K562 (cell line): ENCODE measurements around the gene TREX2. TPM values are rescaled to one million over a fixed set of nuclear protein-coding genes. Genes with fewer than 3 reads are reported as not detected.

Experiments
- ATAC-seq: fragments of 200-7000 bp; cut with Tn5 transposase; 3 replicates; pipeline ENCODE4 v1.9.1; 2020; ENCODE audit warnings: moderate library complexity
- BruUV-seq: library from RNA; stranded (reverse); fragments of 400-500 nt; replicated peaks from 2 replicates; lab custom pipeline; 2021; lab: Mats Ljungman, UMichigan
- CTCF ChIA-PET: fragments of 300-600 bp; formaldehyde crosslinking; extraction: SDS; loops from one replicate; lab custom pipeline; 2021; ENCODE audit warnings: low intra/inter-chr PET ratio; lab: Yijun Ruan, JAX
- POLR2A ChIA-PET: fragments of 300-600, 350-650 bp; sonication (Branson Sonifier 250); formaldehyde crosslinking; extraction: SDS; loops from one replicate; lab custom pipeline; 2021; ENCODE audit warnings: antibody characterized with exemption, inconsistent platforms; lab: Yijun Ruan, JAX
- DNase-seq, 4 experiments: peaks; one replicate each; pipeline versions ENCODE4 v3.0.0 to v3.0.0-alpha.2; 2011 to 2018; ENCODE audit warnings: low spot score in 3 of 4, mixed read lengths in 3 of 4; ENCODE audit errors: extremely low read depth in 1 of 4
- FAIRE-seq: peaks from 2 replicates; lab custom pipeline; 2011; peaks lifted over from hg19 to GRCh38; lab: Jason Lieb, UNC
- H2AFZ ChIP-seq: 2 replicates; pipeline ENCODE4 v1.6.0; 2011; ENCODE audit warnings: low read depth, low read length, control low read depth, inconsistent platforms
- H3K27ac ChIP-seq: fragments of 200-600 bp; 3 replicates; pipeline ENCODE4 v1.8.0; 2011; ENCODE audit warnings: low read depth, mild to moderate bottlenecking, control low read depth, inconsistent platforms, low read length, moderate library complexity, mixed read lengths; ENCODE audit errors: extremely low read depth
- H3K27me3 ChIP-seq, 2 experiments: fragments of 300-600 bp in 1 of 2; 2 replicates in 1 of 2; 3 replicates in 1 of 2; pipeline versions ENCODE4 v1.6.0 to v1.8.0; 2011; ENCODE audit warnings: inconsistent platforms in 2 of 2, low read length in 2 of 2, mild to moderate bottlenecking in 1 of 2, mixed read lengths in 1 of 2, moderate library complexity in 1 of 2; ENCODE audit not compliant: control insufficient read depth in 2 of 2, insufficient read depth in 2 of 2
- H3K36me3 ChIP-seq: fragments of 300-600 bp; 3 replicates; pipeline ENCODE4 v1.8.0; 2011; ENCODE audit warnings: mild to moderate bottlenecking, low read length, inconsistent platforms; ENCODE audit not compliant: control insufficient read depth, insufficient read depth
- H3K4me1 ChIP-seq, 2 experiments: fragments of 200-600 bp in 1 of 2; replicated peaks in 1 of 2; 2 replicates in 1 of 2; 3 replicates in 1 of 2; pipeline versions ENCODE4 v1.5.1 to v1.8.0; 2011; ENCODE audit warnings: inconsistent platforms in 2 of 2, low read length in 2 of 2, mild to moderate bottlenecking in 1 of 2, mixed read lengths in 1 of 2, moderate library complexity in 1 of 2; ENCODE audit not compliant: control insufficient read depth in 2 of 2, insufficient read depth in 2 of 2
- H3K4me2 ChIP-seq: 2 replicates; pipeline ENCODE4 v1.6.1; 2011; ENCODE audit warnings: low read length, control low read depth, inconsistent platforms, mixed read lengths; ENCODE audit not compliant: insufficient read depth
- H3K4me3 ChIP-seq: fragments of 200-600 bp; sonication (generic), shearing (Covaris generic); 2 replicates; pipeline ENCODE4 v1.5.1; 2016; ENCODE audit warnings: control low read depth, inconsistent platforms
- H3K79me2 ChIP-seq: fragments of 200-600 bp; 3 replicates; pipeline ENCODE4 v1.8.0; 2011; ENCODE audit warnings: low read length, inconsistent platforms; ENCODE audit not compliant: control insufficient read depth, insufficient read depth
- H3K9ac ChIP-seq, 2 experiments: 2 replicates each; pipeline versions ENCODE4 v1.6.0 to v1.6.1; 2011; ENCODE audit warnings: low read depth in 2 of 2, low read length in 2 of 2, control low read depth in 1 of 2, inconsistent platforms in 1 of 2, mild to moderate bottlenecking in 1 of 2, mixed read lengths in 1 of 2; ENCODE audit not compliant: insufficient read depth in 1 of 2
- H3K9me1 ChIP-seq: one replicate; pipeline ENCODE4 v1.6.0; 2011; ENCODE audit warnings: inconsistent platforms, mild to moderate bottlenecking, low read length, moderate library complexity; ENCODE audit not compliant: control insufficient read depth, insufficient read depth
- H3K9me3 ChIP-seq: replicated peaks from 2 replicates; pipeline ENCODE4 v1.5.1; 2011; ENCODE audit warnings: low read depth, low read length, inconsistent platforms; ENCODE audit not compliant: control insufficient read depth, insufficient read depth
- H4K20me1 ChIP-seq: replicated peaks from 2 replicates; pipeline ENCODE4 v1.6.1; 2011; ENCODE audit warnings: low read length, inconsistent platforms, mixed read lengths; ENCODE audit not compliant: control insufficient read depth, insufficient read depth
- CHD7 ChIP-seq: fragments of 200-600 bp; sonication (generic); IDR thresholded peaks from one replicate; pipeline ENCODE4 v1.6.1; 2012; ENCODE audit warnings: mild to moderate bottlenecking, low read depth, low read length, inconsistent platforms
- IRF9 ChIP-seq: fragments of 450-650 bp; IDR thresholded peaks from 2 replicates; pipeline ENCODE4 v1.6.1; 2016; ENCODE audit warnings: missing biosample characterization, missing genetic modification characterization
- POLR2H ChIP-seq: IDR thresholded peaks from 2 replicates; pipeline ENCODE4 v1.6.1; 2016; ENCODE audit warnings: missing genetic modification characterization, low read depth, mild to moderate bottlenecking, control low read depth, missing compliant biosample characterization, moderate library complexity
- SIN3B ChIP-seq: fragments of 450-650 bp; IDR thresholded peaks from 2 replicates; pipeline ENCODE4 v1.6.1; 2017; ENCODE audit warnings: low read depth, mild to moderate bottlenecking, moderate library complexity
- THAP12 ChIP-seq: fragments of 250-450 bp; sonication (Bioruptor Pico); IDR thresholded peaks from 2 replicates; pipeline ENCODE4 v1.9.0; 2021; ENCODE audit warnings: mild to moderate bottlenecking, inconsistent platforms
- THRAP3 ChIP-seq: fragments of 450-650 bp; IDR thresholded peaks from 2 replicates; pipeline ENCODE4 v1.6.1; 2016; ENCODE audit warnings: mild to moderate bottlenecking, inconsistent platforms, borderline replicate concordance
- WGBS: fragments of 100-300 bp; shearing (Covaris generic); methylation state at CpG from one replicate; pipeline ENCODE4 v1.1.6; 2016; ENCODE audit warnings: low coverage, mixed read lengths; ENCODE audit not compliant: insufficient coverage; ENCODE audit errors: missing lambda C conversion rate; 5-methylcytosine and 5-hydroxymethylcytosine counted together
- in situ Hi-C: fragments of 300-500 bp; cut with MboI; formaldehyde crosslinking; loops from 4 replicates; pipeline ENCODE4 v1.15.0; 2018; ENCODE audit warnings: inconsistent platforms, mixed read lengths
- intact Hi-C: fragments of 100-400 bp; cut with micrococcal nuclease; formaldehyde crosslinking; loops from 2 replicates; pipeline ENCODE4 v1.14.2; 2022
- polyA plus RNA-seq, 8 experiments: library from polyadenylated mRNA; depleted of rRNA in 4 of 8; stranded (reverse) in 5 of 8; unstranded in 3 of 8; fragments of >200 nt; fragmentation: Nextera tagmentation in 2 of 8; fragmentation: Illumina TruSeq in 1 of 8; extraction: Ambion mirVana in 2 of 8; extraction: Trizol in 1 of 8; gene quantifications; 2 replicates each; pipeline versions ENCODE4 v1.2.1 to v1.2.3, GENCODE V29; 2011 to 2014; ENCODE audit warnings: inconsistent platforms in 1 of 8, missing spikeins in 1 of 8
- total RNA-seq, 7 experiments: library from RNA; depleted of rRNA in 6 of 7; stranded (reverse); fragments of >200 nt in 6 of 7; fragmentation: Illumina TruSeq in 2 of 7; extraction: Trizol in 2 of 7; gene quantifications; 2 replicates each; pipeline versions ENCODE4 v1.2.1 to v1.2.3, GENCODE V29; 2011 to 2021; ENCODE audit warnings: low replicate concordance in 1 of 7

Gene TREX2
- total and polyA plus RNA-seq, 9 of the 15 experiments (the other 6 are each of a cell fraction or from before 2014, with no cell fraction given) = 0.07 to 1.5 (median 0.33) TPM; not detected in 2

GRCh38 chrX:153395613-153396319 lies 50.1 kb downstream of the TREX2 start:
- Histone ChIP-seq H3K9ac (no peak overlapping the region), H4K20me1 (no peaks in the 10 kb centered on the region), H3K36me3 (no peaks in the 10 kb centered on the region), H3K9me3 (no peaks in the 10 kb centered on the region), H3K9me1 (no peaks in the 10 kb centered on the region), H3K27me3 (peaks cover 0 to 24% of the 10 kb centered on the region in 2 experiments; a peak in 2 of 5 replicates), H3K4me2 (no peak overlapping the region), H2AFZ (no peak overlapping the region), H3K79me2 (no peaks in the 10 kb centered on the region), H3K27ac (no peak overlapping the region), H3K4me3 (no peak overlapping the region), H3K4me1 (peaks cover 0 to 22% of the 10 kb centered on the region in 2 experiments; a peak in 2 of 5 replicates)
- 22% methylated on average over 19 of the region's 26 CpGs for WGBS
- no TSS peak for BruUV-seq
- POLR2A ChIA-PET = no interaction called here
- no peak for DNase-seq
- CTCF ChIA-PET = no interaction called here
- no peak for FAIRE-seq
- no peak for ATAC-seq
- in situ Hi-C loops = no loop called here
- intact Hi-C loops = no loop called here
- TF ChIP-seq THRAP3 (no peak), IRF9 (tag) (no peak), THAP12 (no peak), SIN3B (no peak), POLR2H (no peak), CHD7 (no peak)
